RKO (cell line): Measurements from ENCODE around the gene FABP7.
A peak's percentile ranks its signal among the peaks of the same experiment; 100 is the strongest.

Experiments used
- DNase-seq: peaks from one replicate; pipeline ENCODE4 v3.0.0-alpha.2; 2016; ENCODE audit warnings: low spot score

Gene FABP7

GRCh38 chr6:122798099-122798641 lies 18.7 kb downstream of the FABP7 start:
- peak; percentile 88 for DNase-seq

- DNase-seq, result no peak
Measured at GRCh38 chr6:122799140-122799745, 19.7 kb downstream of the FABP7 start.

- no peak for DNase-seq
Measured at GRCh38 chr6:122799916-122800686, 20.6 kb downstream of the FABP7 start.

GRCh38 chr6:122800906-122801305 lies 21.4 kb downstream of the FABP7 start:
- no peak for DNase-seq

GRCh38 chr6:122801397-122801796 lies 21.9 kb downstream of the FABP7 start:
- DNase-seq, result no peak

GRCh38 chr6:122803171-122803661 lies 23.7 kb downstream of the FABP7 start:
- DNase-seq, result no peak

- no peak for DNase-seq
Measured at GRCh38 chr6:122804962-122805485, 25.5 kb downstream of the FABP7 start.

GRCh38 chr6:122806291-122806690 lies 26.8 kb downstream of the FABP7 start:
- no peak for DNase-seq

- no peak for DNase-seq
Measured at GRCh38 chr6:122808121-122808885, 28.8 kb downstream of the FABP7 start.

GRCh38 chr6:122809001-122809400 lies 29.5 kb downstream of the FABP7 start:
- no peak for DNase-seq

- no peak for DNase-seq
Measured at GRCh38 chr6:122809691-122810090, 30.2 kb downstream of the FABP7 start.

- no peak for DNase-seq
Measured at GRCh38 chr6:122810189-122810588, 30.7 kb downstream of the FABP7 start.

GRCh38 chr6:122817358-122817757 lies 37.8 kb downstream of the FABP7 start:
- no peak for DNase-seq

- DNase-seq, result no peak
Measured at GRCh38 chr6:122817766-122818165, 38.2 kb downstream of the FABP7 start.

- no peak for DNase-seq
Measured at GRCh38 chr6:122818866-122819265, 39.4 kb downstream of the FABP7 start.

GRCh38 chr6:122821095-122821494 lies 41.6 kb downstream of the FABP7 start:
- no peak for DNase-seq

GRCh38 chr6:122825163-122825562 lies 45.6 kb downstream of the FABP7 start:
- no peak for DNase-seq

GRCh38 chr6:122829456-122829855 lies 49.9 kb downstream of the FABP7 start:
- DNase-seq, result no peak

GRCh38 chr6:122831511-122831910 lies 52.0 kb downstream of the FABP7 start:
- DNase-seq, result no peak

GRCh38 chr6:122832459-122832858 lies 52.9 kb downstream of the FABP7 start:
- no peak for DNase-seq

GRCh38 chr6:122833021-122833491 lies 53.5 kb downstream of the FABP7 start:
- no peak for DNase-seq
